LNCaP clone FGC (cell line): ENCODE data around the gene CLN5.

Source experiments
- DNase-seq: peaks from one replicate; pipeline ENCODE4 v3.0.0-alpha.2; 2011; ENCODE audit warnings: low read depth
- H3K4me3 ChIP-seq: 2 replicates; pipeline ENCODE4 v1.5.1; 2011; ENCODE audit warnings: mild to moderate bottlenecking, low read depth, low read length, control low read depth
- TF ChIP-seq, protein P1 (sequence below): IDR thresholded peaks from 2 replicates; pipeline ENCODE4 v1.5.1; 2012; ENCODE audit warnings: mild to moderate bottlenecking; ENCODE audit not compliant: control insufficient read depth, insufficient read depth; ENCODE audit errors: extremely low read depth

The CLN5 gene

DNA sequence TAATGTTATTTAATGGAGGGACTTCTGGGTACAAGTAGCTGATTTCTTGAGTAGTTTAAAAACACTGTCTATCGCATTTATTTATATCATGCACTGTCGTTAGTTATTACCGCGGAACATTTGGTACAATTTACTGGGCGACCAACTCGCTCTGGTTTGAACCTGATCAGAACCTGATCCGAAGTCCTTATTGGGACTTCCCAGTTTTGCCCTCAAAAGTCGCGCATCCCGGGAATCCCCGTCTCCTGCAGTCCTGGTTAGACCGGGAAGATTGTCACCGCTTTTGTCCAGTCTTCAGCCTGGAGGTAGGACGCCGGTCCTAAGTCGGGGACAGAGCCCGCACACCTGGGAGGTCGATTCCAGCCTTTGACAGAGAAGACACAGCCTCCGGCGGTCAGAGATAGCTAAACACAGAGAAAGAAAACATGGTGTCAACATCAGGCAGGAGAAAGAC, 694 bp downstream of the CLN5 start:
- no peak for DNase-seq

DNA sequence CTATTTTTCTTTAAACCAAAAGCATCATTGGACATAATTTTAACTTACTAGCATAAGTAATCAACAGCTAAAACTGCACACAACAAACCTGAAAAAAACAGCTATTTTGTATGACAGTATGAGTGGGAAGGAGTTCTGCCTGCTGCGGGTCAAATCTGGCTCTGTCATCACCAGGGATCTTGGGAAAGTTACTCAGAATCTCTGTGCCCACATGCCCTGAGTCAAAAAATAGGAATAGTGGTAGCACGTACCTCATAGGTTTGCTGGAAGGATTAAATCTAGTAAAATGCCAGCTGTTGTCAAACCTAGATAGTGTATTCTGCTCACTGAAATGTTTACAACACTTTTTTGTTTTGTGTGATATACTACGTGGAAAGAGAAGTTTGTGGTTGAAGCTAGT, 1.1 kb downstream of the CLN5 start:
- H3K4me3 ChIP-seq: peak overlapping the region; percentile 68
- TF ChIP-seq, protein P1, sequence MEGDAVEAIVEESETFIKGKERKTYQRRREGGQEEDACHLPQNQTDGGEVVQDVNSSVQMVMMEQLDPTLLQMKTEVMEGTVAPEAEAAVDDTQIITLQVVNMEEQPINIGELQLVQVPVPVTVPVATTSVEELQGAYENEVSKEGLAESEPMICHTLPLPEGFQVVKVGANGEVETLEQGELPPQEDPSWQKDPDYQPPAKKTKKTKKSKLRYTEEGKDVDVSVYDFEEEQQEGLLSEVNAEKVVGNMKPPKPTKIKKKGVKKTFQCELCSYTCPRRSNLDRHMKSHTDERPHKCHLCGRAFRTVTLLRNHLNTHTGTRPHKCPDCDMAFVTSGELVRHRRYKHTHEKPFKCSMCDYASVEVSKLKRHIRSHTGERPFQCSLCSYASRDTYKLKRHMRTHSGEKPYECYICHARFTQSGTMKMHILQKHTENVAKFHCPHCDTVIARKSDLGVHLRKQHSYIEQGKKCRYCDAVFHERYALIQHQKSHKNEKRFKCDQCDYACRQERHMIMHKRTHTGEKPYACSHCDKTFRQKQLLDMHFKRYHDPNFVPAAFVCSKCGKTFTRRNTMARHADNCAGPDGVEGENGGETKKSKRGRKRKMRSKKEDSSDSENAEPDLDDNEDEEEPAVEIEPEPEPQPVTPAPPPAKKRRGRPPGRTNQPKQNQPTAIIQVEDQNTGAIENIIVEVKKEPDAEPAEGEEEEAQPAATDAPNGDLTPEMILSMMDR: no peak
- DNase-seq: no peak

More for the DNA sequence above, 694 bp downstream of the CLN5 start:
- TF ChIP-seq, protein P1: no peak
- H3K4me3 ChIP-seq: peak overlapping the region; percentile 68

DNA sequence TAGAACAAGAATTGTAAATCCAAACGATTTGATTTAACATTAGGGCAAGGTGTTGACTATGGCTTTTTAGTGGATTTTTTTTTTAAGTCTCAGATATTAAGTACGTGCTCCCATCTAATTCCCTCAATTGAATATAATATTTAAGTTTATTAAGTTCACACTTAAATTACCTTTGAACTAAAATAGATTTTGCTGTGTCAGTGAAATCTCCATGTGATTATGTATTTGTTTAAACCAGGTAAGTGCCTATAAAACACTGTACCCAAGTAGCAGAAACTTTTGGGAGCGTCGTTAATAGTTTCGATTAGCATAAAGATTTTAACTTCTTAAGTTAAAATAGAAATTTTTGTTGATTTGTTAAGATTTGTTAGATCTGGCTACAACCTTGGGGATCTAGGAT, 1.6 kb downstream of the CLN5 start:
- DNase-seq: no peak
- H3K4me3 ChIP-seq: peak overlapping the region; percentile 68
- TF ChIP-seq, protein P1: no peak

DNA sequence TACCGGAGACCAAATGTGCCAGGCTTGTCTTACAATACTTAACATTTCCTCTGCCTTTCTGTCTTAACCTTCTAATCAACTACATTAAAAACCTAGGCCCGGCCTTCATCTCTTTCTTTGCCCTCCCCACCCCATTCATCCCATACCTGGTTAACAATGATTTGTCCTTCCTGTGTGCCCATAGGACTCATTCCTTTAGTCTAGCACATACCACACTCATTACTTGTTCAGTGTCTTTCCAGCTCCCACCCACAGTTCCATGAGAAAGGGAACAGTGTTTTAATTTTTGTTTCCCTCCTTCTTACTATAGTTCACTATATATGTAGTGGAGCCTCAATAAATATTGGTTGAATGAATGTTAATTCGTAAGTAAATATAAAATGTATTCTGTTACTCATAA, 2.4 kb downstream of the CLN5 start:
- H3K4me3 ChIP-seq: peak overlapping the region; percentile 68
- TF ChIP-seq, protein P1: no peak

DNA sequence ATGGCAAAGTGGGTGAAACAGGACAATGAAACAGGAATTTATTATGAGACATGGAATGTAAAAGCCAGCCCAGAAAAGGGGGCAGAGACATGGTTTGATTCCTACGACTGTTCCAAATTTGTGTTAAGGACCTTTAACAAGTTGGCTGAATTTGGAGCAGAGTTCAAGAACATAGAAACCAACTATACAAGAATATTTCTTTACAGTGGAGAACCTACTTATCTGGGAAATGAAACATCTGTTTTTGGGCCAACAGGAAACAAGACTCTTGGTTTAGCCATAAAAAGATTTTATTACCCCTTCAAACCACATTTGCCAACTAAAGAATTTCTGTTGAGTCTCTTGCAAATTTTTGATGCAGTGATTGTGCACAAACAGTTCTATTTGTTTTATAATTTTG, 8.6 kb downstream of the CLN5 start:
- DNase-seq: peak; percentile 60
- TF ChIP-seq, protein P1: no peak
- H3K4me3 ChIP-seq: no peak overlapping the region

More for the DNA sequence above, 2.4 kb downstream of the CLN5 start:
- no peak for DNase-seq

DNA sequence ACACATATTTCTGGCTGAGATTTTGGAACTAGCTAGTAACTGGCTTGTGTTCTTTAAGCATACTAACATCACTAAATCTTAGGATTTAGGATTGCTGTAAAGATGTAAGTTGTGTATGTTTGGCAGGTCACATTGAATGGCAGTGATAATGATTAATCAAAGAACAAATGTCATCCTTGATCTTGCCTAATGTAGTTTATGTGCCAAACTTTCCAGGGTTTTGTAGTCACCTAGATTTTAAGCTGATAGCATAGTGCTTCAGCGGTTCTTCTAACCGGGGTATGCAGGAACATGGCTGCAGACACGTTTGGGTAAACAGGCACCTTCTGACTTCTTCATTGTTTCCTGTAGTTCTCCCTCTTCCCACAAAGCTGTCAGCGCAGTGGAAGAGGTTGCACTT, 9.7 kb downstream of the CLN5 start:
- no peak for DNase-seq
- TF ChIP-seq, protein P1: no peak
- no peak overlapping the region for H3K4me3 ChIP-seq

DNA sequence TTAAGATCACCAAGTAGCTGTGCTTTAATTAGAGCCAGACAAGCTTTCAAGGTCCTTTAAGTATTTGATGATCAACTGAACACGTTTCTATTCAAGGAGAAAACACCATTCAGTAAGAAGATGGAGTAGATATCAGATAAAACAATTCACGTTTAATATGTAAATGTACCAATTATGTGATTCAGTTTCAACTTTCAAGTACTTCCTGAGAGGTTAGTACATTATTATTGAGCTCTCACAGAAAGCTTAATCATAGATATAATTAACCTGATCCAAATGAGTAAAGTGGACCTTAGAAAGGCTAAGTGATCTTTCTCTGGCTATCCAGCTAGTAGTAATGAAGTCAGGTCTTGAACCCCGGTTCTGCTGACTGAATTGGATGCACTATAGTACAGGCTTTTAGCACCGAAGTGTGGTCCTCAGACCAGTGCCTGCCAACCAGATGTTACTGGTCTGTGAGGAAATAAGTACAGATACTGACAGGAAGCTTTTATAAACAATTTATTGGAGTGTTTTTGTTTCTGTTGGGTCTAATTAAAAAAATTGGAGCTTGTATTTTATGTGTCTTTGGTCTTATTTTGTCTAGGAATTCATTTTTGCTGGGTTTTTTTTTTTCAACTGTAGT, 10.2 kb downstream of the CLN5 start:
- TF ChIP-seq, protein P1: no peak
- DNase-seq: no peak
- no peak overlapping the region for H3K4me3 ChIP-seq
